SK-N-SH (cell line): ENCODE results near the gene RGMA. TPM values are rescaled to one million over a fixed set of nuclear protein-coding genes. Genes with fewer than 3 reads are reported as not detected.

Experiments
- CTCF ChIA-PET: fragments of 300-600, 350-600 bp; formaldehyde crosslinking; extraction: SDS; loops from one replicate; lab custom pipeline; 2021; lab: Yijun Ruan, JAX
- POLR2A ChIA-PET: fragments of 350-600 bp; sonication (Branson Sonifier 250); formaldehyde crosslinking; extraction: SDS; loops from one replicate; lab custom pipeline; 2020; ENCODE audit warnings: antibody characterized with exemption, inconsistent platforms; lab: Yijun Ruan, JAX
- DNase-seq: peaks from one replicate; pipeline ENCODE4 v3.0.0; 2012
- H2AFZ ChIP-seq: fragments of 200-600 bp; sonication (generic); 2 replicates; pipeline ENCODE4 v1.8.1; 2016; ENCODE audit warnings: antibody characterized with exemption, mild to moderate bottlenecking, low read depth
- H3F3A ChIP-seq: fragments of 200-600 bp; sonication (generic); replicated peaks from 2 replicates; pipeline ENCODE3; 2016; ENCODE audit warnings: antibody characterized with exemption, mild to moderate bottlenecking; ENCODE audit not compliant: insufficient read depth
- H3K27ac ChIP-seq, 2 experiments: fragments of 200-500 bp in 1 of 2; fragments of 200-600 bp in 1 of 2; sonication (Bioruptor generic) in 1 of 2; sonication (generic), shearing (Covaris generic) in 1 of 2; 2 replicates each; pipeline versions ENCODE4 v1.5.1 to v1.6.1; 2014 to 2016; ENCODE audit warnings: low read depth in 2 of 2, inconsistent platforms in 1 of 2, low read length in 1 of 2, mild to moderate bottlenecking in 1 of 2, mixed read lengths in 1 of 2
- H3K27me3 ChIP-seq: fragments of 200-600 bp; sonication (generic), shearing (Covaris generic); 2 replicates; pipeline ENCODE4 v1.6.1; 2016; ENCODE audit warnings: mixed run types; ENCODE audit not compliant: insufficient read depth
- H3K36me3 ChIP-seq, 2 experiments: fragments of 200-500 bp in 1 of 2; fragments of 200-600 bp in 1 of 2; sonication (Bioruptor generic) in 1 of 2; sonication (generic) in 1 of 2; replicated peaks in 1 of 2; 2 replicates each; pipeline versions ENCODE3 to v1.5.1; 2014 to 2016; ENCODE audit warnings: low read length in 1 of 2, mild to moderate bottlenecking in 1 of 2; ENCODE audit not compliant: insufficient read depth in 2 of 2, control insufficient read depth in 1 of 2
- H3K4me1 ChIP-seq, 2 experiments: fragments of 200-500 bp in 1 of 2; fragments of 200-600 bp in 1 of 2; sonication (Bioruptor generic) in 1 of 2; sonication (generic), shearing (Covaris generic) in 1 of 2; 2 replicates each; pipeline versions ENCODE4 v1.5.1 to v1.6.1; 2014 to 2016; ENCODE audit warnings: low read depth in 1 of 2, low read length in 1 of 2, mixed run types in 1 of 2; ENCODE audit not compliant: insufficient read depth in 2 of 2, control insufficient read depth in 1 of 2
- H3K4me2 ChIP-seq: fragments of 200-600 bp; sonication (generic), shearing (Covaris generic); 2 replicates; pipeline ENCODE4 v1.6.1; 2017; ENCODE audit warnings: mixed run types
- H3K4me3 ChIP-seq, 2 experiments: fragments of 200-500 bp in 1 of 2; fragments of 200-600 bp in 1 of 2; sonication (Bioruptor generic) in 1 of 2; sonication (generic), shearing (Covaris generic) in 1 of 2; 2 replicates each; pipeline versions ENCODE4 v1.5.1 to v1.8.1; 2014 to 2016; ENCODE audit warnings: low read depth in 2 of 2, inconsistent platforms in 1 of 2, low read length in 1 of 2, mild to moderate bottlenecking in 1 of 2, mixed read lengths in 1 of 2, moderate library complexity in 1 of 2
- H3K79me2 ChIP-seq: fragments of 200-600 bp; sonication (generic); 2 replicates; pipeline ENCODE4 v1.8.1; 2017; ENCODE audit warnings: mild to moderate bottlenecking; ENCODE audit not compliant: insufficient read depth
- H3K9ac ChIP-seq: fragments of 200-600 bp; sonication (generic); 2 replicates; pipeline ENCODE4 v1.6.1; 2017; ENCODE audit warnings: mixed run types
- H3K9me2 ChIP-seq: fragments of 200-600 bp; sonication (generic); 2 replicates; pipeline ENCODE4 v1.6.1; 2017; ENCODE audit warnings: mixed run types
- H3K9me3 ChIP-seq: fragments of 200-600 bp; sonication (generic); 2 replicates; pipeline ENCODE4 v1.6.1; 2017; ENCODE audit warnings: mixed run types, mild to moderate bottlenecking, moderate library complexity
- H4K20me1 ChIP-seq: fragments of 200-600 bp; sonication (generic); 2 replicates; pipeline ENCODE4 v1.6.1; 2017; ENCODE audit warnings: mild to moderate bottlenecking, mixed run types; ENCODE audit not compliant: insufficient read depth
- CHD2 ChIP-seq: fragments of 150-350 bp; IDR thresholded peaks from 2 replicates; pipeline ENCODE4 v1.6.1; 2018; ENCODE audit warnings: low read length; ENCODE audit not compliant: partially characterized antibody
- ELF1 ChIP-seq: IDR thresholded peaks from 2 replicates; pipeline ENCODE4 v1.4.0; 2012
- EZH2phosphoT487 ChIP-seq: fragments of 200-600 bp; sonication (generic); IDR thresholded peaks from 2 replicates; pipeline ENCODE4 v1.6.1; 2017; ENCODE audit warnings: low read depth, mixed run types, mild to moderate bottlenecking, antibody characterized with exemption, moderate library complexity, borderline replicate concordance
- FOSL2 ChIP-seq: IDR thresholded peaks from 2 replicates; pipeline ENCODE4 v1.4.0; 2012; ENCODE audit warnings: low read depth, mild to moderate bottlenecking, moderate library complexity, borderline replicate concordance
- FOXM1 ChIP-seq: IDR thresholded peaks from 2 replicates; pipeline ENCODE4 v1.4.0; 2012; ENCODE audit warnings: low read depth, mild to moderate bottlenecking
- GABPA ChIP-seq: IDR thresholded peaks from 2 replicates; pipeline ENCODE4 v1.4.0; 2012; ENCODE audit warnings: low read depth, mild to moderate bottlenecking
- GATA2 ChIP-seq: sonication (generic); formaldehyde crosslinking; IDR thresholded peaks from 2 replicates; pipeline ENCODE4 v1.5.0; 2020; ENCODE audit warnings: mild to moderate bottlenecking, missing genetic modification reagents
- JUND ChIP-seq: IDR thresholded peaks from 2 replicates; pipeline ENCODE4 v1.4.0; 2012
- MXI1 ChIP-seq: IDR thresholded peaks from 2 replicates; pipeline ENCODE4 v1.6.1; 2012; ENCODE audit warnings: mild to moderate bottlenecking, low read depth, low read length, improper control_type of control experiment
- NFIC ChIP-seq: IDR thresholded peaks from 2 replicates; pipeline ENCODE4 v1.4.0; 2012; ENCODE audit warnings: borderline replicate concordance
- PBX3 ChIP-seq: IDR thresholded peaks from 2 replicates; pipeline ENCODE4; 2012
- POLR2AphosphoS5 ChIP-seq: IDR thresholded peaks from 2 replicates; pipeline ENCODE4 v1.6.1; 2012; ENCODE audit warnings: low read depth, low read length
- RAD21 ChIP-seq: IDR thresholded peaks from 2 replicates; pipeline ENCODE4 v1.6.1; 2012; ENCODE audit warnings: mild to moderate bottlenecking, low read length
- REST ChIP-seq: IDR thresholded peaks from 2 replicates; pipeline ENCODE4 v1.6.1; 2012; ENCODE audit warnings: mild to moderate bottlenecking, low read depth, low read length, moderate library complexity
- SMC3 ChIP-seq: IDR thresholded peaks from 2 replicates; pipeline ENCODE4 v1.6.1; 2012; ENCODE audit warnings: low read depth, low read length, improper control_type of control experiment
- TAF1 ChIP-seq: IDR thresholded peaks from 2 replicates; pipeline ENCODE4 v1.6.1; 2012; ENCODE audit warnings: low read depth, mild to moderate bottlenecking, low read length, moderate library complexity, borderline replicate concordance
- TCF12 ChIP-seq: IDR thresholded peaks from 2 replicates; pipeline ENCODE4 v1.4.0; 2012
- YY1 ChIP-seq: IDR thresholded peaks from 2 replicates; pipeline ENCODE4 v1.4.0; 2012; ENCODE audit warnings: low read depth, mild to moderate bottlenecking
- WGBS: methylation state at CpG from one replicate; pipeline ENCODE4 v1.1.6; 2017; ENCODE audit warnings: low lambda C conversion rate; 5-methylcytosine and 5-hydroxymethylcytosine counted together
- polyA plus RNA-seq, 3 experiments: library from polyadenylated mRNA; depleted of rRNA; stranded (reverse); fragments of >200 nt; gene quantifications; 2 replicates each; pipeline ENCODE4 v1.2.3, GENCODE V29; 2012
- TF ChIP-seq, protein P1 (sequence below): IDR thresholded peaks from 2 replicates; pipeline ENCODE4 v1.4.0; 2012; ENCODE audit warnings: low read depth, borderline replicate concordance
- TF ChIP-seq, protein P2 (sequence below): IDR thresholded peaks from 2 replicates; pipeline ENCODE4 v1.4.0; 2012; ENCODE audit warnings: low read depth, borderline replicate concordance

Gene RGMA
- polyA plus RNA-seq, 1 of the 3 experiments (the other 2 are of a cell fraction), result 1.5 TPM

DNA sequence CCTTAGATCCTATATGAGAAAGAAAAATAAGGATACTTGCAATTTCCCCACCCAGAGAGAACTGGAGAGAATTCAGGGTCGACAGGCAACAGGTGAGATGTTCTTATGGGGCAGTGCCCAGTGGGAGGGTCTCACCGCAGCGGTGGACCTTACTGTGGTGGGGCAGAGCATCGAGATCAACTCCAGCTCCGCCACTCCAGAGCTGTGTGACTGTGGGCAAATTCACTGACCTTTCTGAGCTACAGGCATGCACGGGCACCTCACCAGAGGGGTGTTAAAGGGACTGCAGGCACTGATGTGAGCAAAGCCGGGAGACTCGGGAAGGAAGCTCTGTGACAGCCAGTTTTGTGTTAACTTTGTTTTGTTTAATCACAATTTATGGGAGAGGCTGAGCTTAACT, 30.9 kb downstream of the RGMA start:
- no peak overlapping the region for H3K9ac ChIP-seq
- ChIA-PET CTCF (interaction anchor here (0.7 to 3.8 kb wide), 3 partner anchors 21 to 1062 kb away, joined by 3 to 20 read pairs (median 3); no protein-coding TSS in a partner anchor), POLR2A (no interaction called here)
- H3K4me1 ChIP-seq, result peaks cover 0 to 3% of the 10 kb centered on the region in 2 experiments; a peak in 2 of 4 replicates
- H4K20me1 ChIP-seq, result no peaks in the 10 kb centered on the region; the same call in 1 of the 2 replicates
- no peak overlapping the region for H3K27ac ChIP-seq
- H3K27me3 ChIP-seq, result no peaks in the 10 kb centered on the region
- no peaks in the 10 kb centered on the region for H3K79me2 ChIP-seq
- WGBS, result 63% methylated on average over 6 of the region's 8 CpGs
- H3K36me3 ChIP-seq, result no peaks in the 10 kb centered on the region
- H3K9me3 ChIP-seq, result no peaks in the 10 kb centered on the region
- no peaks in the 10 kb centered on the region for H3F3A ChIP-seq
- H3K9me2 ChIP-seq, result no peaks in the 10 kb centered on the region
- H3K4me2 ChIP-seq, result no peak overlapping the region
- DNase-seq, result no peak
- H2AFZ ChIP-seq, result no peak overlapping the region
- TF ChIP-seq GABPA (no peak), MXI1 (no peak), FOXM1 (no peak), RAD21 (no peak), GATA2 (CRISPR knock-in tag) (no peak), JUND (no peak), YY1 (no peak), TAF1 (no peak), ELF1 (no peak), REST (no peak), CHD2 (no peak), POLR2AphosphoS5 (no peak), EZH2phosphoT487 (no peak), NFIC (no peak), TCF12 (no peak), SMC3 (no peak), PBX3 (no peak), FOSL2 (no peak)
- TF ChIP-seq, protein P1, sequence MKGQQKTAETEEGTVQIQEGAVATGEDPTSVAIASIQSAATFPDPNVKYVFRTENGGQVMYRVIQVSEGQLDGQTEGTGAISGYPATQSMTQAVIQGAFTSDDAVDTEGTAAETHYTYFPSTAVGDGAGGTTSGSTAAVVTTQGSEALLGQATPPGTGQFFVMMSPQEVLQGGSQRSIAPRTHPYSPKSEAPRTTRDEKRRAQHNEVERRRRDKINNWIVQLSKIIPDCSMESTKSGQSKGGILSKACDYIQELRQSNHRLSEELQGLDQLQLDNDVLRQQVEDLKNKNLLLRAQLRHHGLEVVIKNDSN, result no peak
- TF ChIP-seq, protein P2, sequence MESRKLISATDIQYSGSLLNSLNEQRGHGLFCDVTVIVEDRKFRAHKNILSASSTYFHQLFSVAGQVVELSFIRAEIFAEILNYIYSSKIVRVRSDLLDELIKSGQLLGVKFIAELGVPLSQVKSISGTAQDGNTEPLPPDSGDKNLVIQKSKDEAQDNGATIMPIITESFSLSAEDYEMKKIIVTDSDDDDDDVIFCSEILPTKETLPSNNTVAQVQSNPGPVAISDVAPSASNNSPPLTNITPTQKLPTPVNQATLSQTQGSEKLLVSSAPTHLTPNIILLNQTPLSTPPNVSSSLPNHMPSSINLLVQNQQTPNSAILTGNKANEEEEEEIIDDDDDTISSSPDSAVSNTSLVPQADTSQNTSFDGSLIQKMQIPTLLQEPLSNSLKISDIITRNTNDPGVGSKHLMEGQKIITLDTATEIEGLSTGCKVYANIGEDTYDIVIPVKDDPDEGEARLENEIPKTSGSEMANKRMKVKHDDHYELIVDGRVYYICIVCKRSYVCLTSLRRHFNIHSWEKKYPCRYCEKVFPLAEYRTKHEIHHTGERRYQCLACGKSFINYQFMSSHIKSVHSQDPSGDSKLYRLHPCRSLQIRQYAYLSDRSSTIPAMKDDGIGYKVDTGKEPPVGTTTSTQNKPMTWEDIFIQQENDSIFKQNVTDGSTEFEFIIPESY, result no peak
- no peak overlapping the region for H3K4me3 ChIP-seq
